Endothelial cell of umbilical vein (primary cell): ENCODE data around the gene PGAM1. TPM values are rescaled to one million over a fixed set of nuclear protein-coding genes. Genes with fewer than 3 reads are reported as not detected.

Experiments
- BruUV-seq: library from RNA; stranded (reverse); fragments of 400-500 nt; replicated peaks from 2 replicates; lab custom pipeline; 2021; lab: Mats Ljungman, UMichigan
- CTCF ChIA-PET: fragments of 300-600, 350-600 bp; sonication (Branson Sonifier 250); formaldehyde crosslinking; loops from one replicate; lab custom pipeline; 2021; ENCODE audit warnings: antibody characterized with exemption, inconsistent platforms; lab: Charles Lee
- POLR2A ChIA-PET: fragments of 300-600, 350-600 bp; sonication (Branson Sonifier 250); formaldehyde crosslinking; loops from one replicate; lab custom pipeline; 2021; ENCODE audit warnings: antibody characterized with exemption, inconsistent platforms; lab: Charles Lee
- DNase-seq: peaks from one replicate; pipeline ENCODE4 v3.0.0-alpha.2; 2011; ENCODE audit warnings: low read depth, low spot score
- FAIRE-seq: peaks from 2 replicates; lab custom pipeline; 2011; peaks lifted over from hg19 to GRCh38; lab: Jason Lieb, UNC
- H2AFZ ChIP-seq: 2 replicates; pipeline ENCODE4 v1.6.0; 2012; ENCODE audit warnings: low read depth, low read length, control low read depth, inconsistent platforms
- H3K27ac ChIP-seq: 2 replicates; pipeline ENCODE4 v1.5.1; 2011; ENCODE audit warnings: low read depth, mild to moderate bottlenecking, control low read depth, low read length, moderate library complexity; ENCODE audit not compliant: insufficient read depth
- H3K27me3 ChIP-seq, 2 experiments: 2 replicates each; pipeline versions ENCODE4 v1.6.0 to v1.6.1; 2011; ENCODE audit warnings: low read length in 2 of 2, mixed read lengths in 1 of 2; ENCODE audit not compliant: control insufficient read depth in 2 of 2, insufficient read depth in 2 of 2
- H3K36me3 ChIP-seq, 2 experiments: 2 replicates in 1 of 2; 3 replicates in 1 of 2; pipeline ENCODE4 v1.5.1; 2011; ENCODE audit warnings: low read length in 2 of 2, mild to moderate bottlenecking in 1 of 2, moderate library complexity in 1 of 2; ENCODE audit not compliant: control insufficient read depth in 2 of 2, insufficient read depth in 2 of 2; ENCODE audit errors: extremely low read depth in 1 of 2
- H3K4me1 ChIP-seq: 3 replicates; pipeline ENCODE4 v1.5.1; 2011; ENCODE audit warnings: mild to moderate bottlenecking, low read length; ENCODE audit not compliant: control insufficient read depth, insufficient read depth; ENCODE audit errors: extremely low read depth
- H3K4me2 ChIP-seq: 2 replicates; pipeline ENCODE4 v1.6.1; 2011; ENCODE audit warnings: low read length, control low read depth, mixed read lengths; ENCODE audit not compliant: insufficient read depth
- H3K4me3 ChIP-seq, 3 experiments: fragments of 200-600 bp in 1 of 3; sonication (generic), shearing (Covaris generic) in 1 of 3; replicated peaks in 1 of 3; 2 replicates each; pipeline ENCODE4 v1.5.1; 2011 to 2016; ENCODE audit warnings: control low read depth in 3 of 3, low read length in 3 of 3, mild to moderate bottlenecking in 2 of 3, inconsistent platforms in 1 of 3, low read depth in 1 of 3, moderate library complexity in 1 of 3; ENCODE audit not compliant: insufficient read depth in 1 of 3
- H3K79me2 ChIP-seq: 2 replicates; pipeline ENCODE4 v1.6.0; 2012; ENCODE audit warnings: low read length, inconsistent platforms; ENCODE audit not compliant: control insufficient read depth, insufficient read depth
- H3K9ac ChIP-seq: replicated peaks from 2 replicates; pipeline ENCODE3; 2011; ENCODE audit warnings: low read length, control low read depth; ENCODE audit not compliant: insufficient read depth; ENCODE audit errors: extremely low read depth
- H3K9me1 ChIP-seq: replicated peaks from 3 replicates; pipeline ENCODE4 v1.6.0; 2011; ENCODE audit warnings: mild to moderate bottlenecking, low read length; ENCODE audit not compliant: control insufficient read depth, insufficient read depth; ENCODE audit errors: extremely low read depth
- H3K9me3 ChIP-seq: replicated peaks from 2 replicates; pipeline ENCODE4 v1.5.1; 2012; ENCODE audit warnings: low read length, inconsistent platforms; ENCODE audit not compliant: control insufficient read depth, insufficient read depth
- H4K20me1 ChIP-seq: replicated peaks from 2 replicates; pipeline ENCODE3; 2011; ENCODE audit warnings: mild to moderate bottlenecking, low read length; ENCODE audit not compliant: control insufficient read depth, insufficient read depth; ENCODE audit errors: extremely low read depth
- CTCF ChIP-seq, 2 donors: IDR thresholded peaks; 1 replicate in 1 of 2; 2 replicates in 1 of 2; pipeline ENCODE4 v1.5.1; 2011; ENCODE audit warnings: low read length in 2 of 2, mild to moderate bottlenecking in 2 of 2, moderate library complexity in 2 of 2, control low read depth in 1 of 2, inconsistent platforms in 1 of 2, low read depth in 1 of 2; ENCODE audit not compliant: insufficient read depth in 1 of 2; ENCODE audit errors: extremely low read depth in 1 of 2
- EZH2 ChIP-seq: IDR thresholded peaks from 2 replicates; pipeline ENCODE4 v1.6.1; 2012; ENCODE audit warnings: borderline replicate concordance, low read depth, mild to moderate bottlenecking, moderate library complexity, low read length, inconsistent platforms; ENCODE audit not compliant: severe bottlenecking
- FOS ChIP-seq: IDR thresholded peaks from 2 replicates; pipeline ENCODE4 v1.6.1; 2011; ENCODE audit warnings: mild to moderate bottlenecking, low read length, moderate library complexity, borderline replicate concordance; ENCODE audit not compliant: insufficient read depth
- GATA2 ChIP-seq: IDR thresholded peaks from 2 replicates; pipeline ENCODE4 v1.7.0; 2011; ENCODE audit warnings: low read depth, mild to moderate bottlenecking, moderate library complexity, mixed read lengths, low read length; ENCODE audit not compliant: insufficient read length, insufficient read depth
- JUN ChIP-seq: IDR thresholded peaks from 2 replicates; pipeline ENCODE4 v1.6.1; 2011; ENCODE audit warnings: borderline replicate concordance, low read depth; ENCODE audit not compliant: insufficient read length, insufficient read depth
- MAX ChIP-seq: IDR thresholded peaks from 2 replicates; pipeline ENCODE4 v1.6.1; 2011; ENCODE audit not compliant: insufficient read depth, insufficient read length
- MYC ChIP-seq: IDR thresholded peaks from one replicate; pipeline ENCODE4 v1.6.1; 2011; ENCODE audit warnings: mild to moderate bottlenecking, low read depth, low read length
- POLR2A ChIP-seq: IDR thresholded peaks from 2 replicates; pipeline ENCODE4 v1.6.1; 2012; ENCODE audit warnings: low read depth, mild to moderate bottlenecking, control low read depth, low read length
- POLR2AphosphoS5 ChIP-seq: IDR thresholded peaks from 2 replicates; pipeline ENCODE4 v1.6.1; 2012; ENCODE audit warnings: low read depth, mild to moderate bottlenecking, control low read depth, low read length, moderate library complexity; ENCODE audit not compliant: insufficient read depth
- dilution Hi-C: fragments of 300-500 bp; cut with MboI; formaldehyde crosslinking; loops from one replicate; pipeline ENCODE4 v1.15.0; 2019; ENCODE audit warnings: low sequenced_read_pairs; ENCODE audit not compliant: extremely low pct_ligation_motif_present
- intact Hi-C: fragments of 100-400 bp; cut with micrococcal nuclease; formaldehyde crosslinking; loops from one replicate; pipeline ENCODE4 v1.10.0; 2022
- polyA plus RNA-seq, 4 experiments: library from polyadenylated mRNA; depleted of rRNA in 3 of 4; stranded (reverse) in 3 of 4; unstranded in 1 of 4; fragments of >200 nt; gene quantifications; 2 replicates each; pipeline versions ENCODE4 v1.2.1 to v1.2.3, GENCODE V29; 2011 to 2012; ENCODE audit warnings: missing spikeins in 1 of 4
- total RNA-seq: library from RNA; stranded (reverse); gene quantifications from 2 replicates; pipeline ENCODE4 v1.2.3, GENCODE V29; 2021

Gene PGAM1
- total and polyA plus RNA-seq, 2 donors (not counting 3 experiments of a cell fraction or from before 2014, with no cell fraction given): 375 TPM

GRCh38 chr10:97465982-97466381 lies 40.0 kb downstream of the PGAM1 start:
- H3K9me1 ChIP-seq: no peaks in the 10 kb centered on the region
- no peaks in the 10 kb centered on the region for H3K79me2 ChIP-seq
- ChIA-PET POLR2A (interaction anchor here (0.6 kb wide), 1 partner anchor 57 kb away, joined by 7 read pairs; no protein-coding TSS in a partner anchor), CTCF (interaction anchor here (1.2 to 5.8 kb wide), 7 partner anchors 9 to 146 kb away, joined by 3 to 61 read pairs (median 5); partner anchors contain the start of genes ANKRD2 and UBTD1)
- no peak overlapping the region for H3K4me2 ChIP-seq
- no peak for DNase-seq
- no peak for FAIRE-seq
- H3K4me3 ChIP-seq: no peak overlapping the region
- H3K9ac ChIP-seq: no peak overlapping the region
- H3K27ac ChIP-seq: no peak overlapping the region
- dilution Hi-C loops (no loop called here), intact Hi-C loops (no loop called here)
- no peaks in the 10 kb centered on the region for H4K20me1 ChIP-seq
- H3K4me1 ChIP-seq: peaks cover 3% of the 10 kb centered on the region
- peaks cover 38 to 65% of the 10 kb centered on the region in 2 experiments for H3K36me3 ChIP-seq
- H2AFZ ChIP-seq: no peak overlapping the region
- no TSS peak for BruUV-seq
- H3K9me3 ChIP-seq: no peaks in the 10 kb centered on the region
- H3K27me3 ChIP-seq: no peaks in the 10 kb centered on the region
- TF ChIP-seq MAX (no peak), POLR2AphosphoS5 (no peak), GATA2 (no peak), JUN (no peak), MYC (no peak), EZH2 (no peak), FOS (no peak), CTCF (IDR thresholded peaks at IDR 0.05; ENCODE audit: extremely low read depth in 1 of 2, insufficient read depth in 1 of 2, low read depth in 1 of 2, low read length in 2 of 2) (no peak), POLR2A (no peak)
